GM18505 (cell line): ENCODE data around the gene PTPRG.

Source experiments
- ATAC-seq: cut with Tn5 transposase; IDR thresholded peaks from one replicate; pipeline ENCODE4 v1.9.1; 2021; ENCODE audit not compliant: unreplicated experiment
- POLR2A ChIP-seq: IDR thresholded peaks from 4 replicates; pipeline ENCODE4 v1.6.1; 2011; ENCODE audit warnings: borderline replicate concordance; ENCODE audit not compliant: insufficient read depth, insufficient read length; ENCODE audit errors: extremely low read depth

PTPRG gene

DNA sequence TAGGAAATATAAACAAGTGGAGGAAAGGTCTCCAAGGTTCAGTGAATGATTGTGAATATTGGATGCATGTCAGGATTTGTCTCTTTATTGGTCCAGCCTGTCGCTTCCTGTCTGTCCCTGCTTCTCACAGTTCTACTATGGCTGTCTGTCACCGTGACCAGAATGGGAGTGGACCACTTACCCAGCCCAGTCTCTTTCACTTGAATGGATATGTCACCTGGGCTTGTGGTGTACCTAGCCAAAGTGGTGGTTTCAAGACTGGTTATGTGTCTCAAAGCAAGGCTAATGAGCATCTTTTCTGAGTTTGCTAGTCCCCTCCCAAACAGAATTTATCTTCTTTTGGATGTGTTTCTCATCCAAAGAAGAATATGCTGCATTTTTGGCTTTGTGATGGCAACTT lies 231.7 kb downstream of the PTPRG start:
- no peak for TF ChIP-seq POLR2A
- ATAC-seq, result no peak

DNA sequence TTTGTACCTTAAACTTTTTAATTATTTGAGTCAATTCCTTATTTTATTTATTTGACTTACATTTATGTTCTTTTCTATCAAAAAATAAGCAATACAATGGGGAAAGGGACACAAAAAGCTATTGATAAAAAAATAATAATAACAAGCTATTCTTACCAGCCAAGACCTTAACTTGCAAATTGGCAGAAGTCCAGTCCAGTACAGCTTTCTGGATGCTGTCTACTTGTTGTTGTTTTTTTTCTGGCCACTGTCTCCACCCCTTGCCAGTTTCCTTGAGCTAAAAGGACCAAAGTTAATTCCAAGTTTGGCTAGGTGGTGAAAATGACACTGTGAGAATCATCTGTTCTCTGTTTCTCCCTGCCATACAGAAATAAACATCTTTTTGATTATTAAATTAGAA lies 232.2 kb downstream of the PTPRG start:
- no peak for TF ChIP-seq POLR2A
- ATAC-seq, result no peak

DNA sequence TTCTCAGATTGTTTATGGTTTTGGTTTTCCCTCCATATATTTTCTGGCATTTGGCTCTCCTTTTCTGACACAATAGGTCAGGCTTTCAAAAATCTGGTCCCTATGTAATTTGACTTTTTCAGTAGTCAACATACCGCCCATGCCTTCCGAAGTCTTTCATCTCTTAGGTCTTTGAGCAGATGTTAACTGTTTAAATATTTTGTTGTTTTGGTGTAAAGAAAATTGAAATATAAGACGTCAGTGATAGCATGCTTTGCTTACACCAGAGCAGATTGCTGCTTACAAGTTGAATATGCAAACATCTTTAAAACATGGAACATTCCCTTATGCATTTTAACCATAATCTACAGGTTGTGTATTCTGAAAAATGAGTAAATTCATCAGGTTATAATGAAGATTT lies 233.0 kb downstream of the PTPRG start:
- no peak for TF ChIP-seq POLR2A
- ATAC-seq, result no peak

GRCh38 chr3:61794961-61795360 lies 233.6 kb downstream of the PTPRG start:
- TF ChIP-seq POLR2A, result no peak
- ATAC-seq, result no peak

GRCh38 chr3:61796088-61796680 lies 234.8 kb downstream of the PTPRG start:
- TF ChIP-seq POLR2A, result no peak

DNA sequence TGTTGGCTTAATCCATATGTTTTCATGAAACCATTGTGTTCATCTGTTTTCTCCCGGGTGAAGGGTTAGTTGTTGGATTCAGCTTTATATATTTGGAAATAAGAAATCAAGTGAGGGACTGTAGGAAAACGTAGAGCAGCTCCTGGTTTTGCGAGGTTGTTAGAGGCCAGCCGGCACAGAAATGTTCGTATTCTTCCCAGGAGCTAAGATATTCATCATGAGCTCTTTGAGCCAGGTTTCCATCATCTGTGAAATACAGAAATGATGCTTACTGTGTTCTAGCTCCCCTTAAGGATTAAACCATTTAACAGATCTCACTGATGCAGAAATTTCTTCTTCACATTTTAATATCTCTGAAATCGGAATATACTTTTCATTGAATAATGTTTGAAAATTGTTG lies 235.5 kb downstream of the PTPRG start:
- no peak for TF ChIP-seq POLR2A
- no peak for ATAC-seq

More at GRCh38 chr3:61796088-61796680, 234.8 kb downstream of the PTPRG start:
- no peak for ATAC-seq

DNA sequence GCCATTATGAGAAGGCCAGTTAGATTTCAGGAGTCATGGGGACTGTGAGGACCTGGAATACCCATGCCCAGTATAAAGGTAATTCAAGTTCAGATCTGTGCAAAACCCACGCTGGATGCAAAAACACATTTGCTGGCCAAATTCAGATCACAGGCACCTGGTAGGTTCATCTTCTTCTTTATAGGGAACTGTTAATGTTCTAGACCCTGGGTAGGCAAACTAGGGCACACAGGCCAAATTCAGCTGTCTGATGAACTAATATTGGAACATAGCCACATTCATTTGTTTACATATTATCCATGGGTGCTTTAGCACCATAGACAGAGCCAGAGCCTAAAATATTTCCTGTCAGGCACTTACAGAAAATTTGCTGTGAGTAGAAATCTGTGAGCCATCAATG lies 241.4 kb downstream of the PTPRG start:
- TF ChIP-seq POLR2A, result no peak
- no peak for ATAC-seq

DNA sequence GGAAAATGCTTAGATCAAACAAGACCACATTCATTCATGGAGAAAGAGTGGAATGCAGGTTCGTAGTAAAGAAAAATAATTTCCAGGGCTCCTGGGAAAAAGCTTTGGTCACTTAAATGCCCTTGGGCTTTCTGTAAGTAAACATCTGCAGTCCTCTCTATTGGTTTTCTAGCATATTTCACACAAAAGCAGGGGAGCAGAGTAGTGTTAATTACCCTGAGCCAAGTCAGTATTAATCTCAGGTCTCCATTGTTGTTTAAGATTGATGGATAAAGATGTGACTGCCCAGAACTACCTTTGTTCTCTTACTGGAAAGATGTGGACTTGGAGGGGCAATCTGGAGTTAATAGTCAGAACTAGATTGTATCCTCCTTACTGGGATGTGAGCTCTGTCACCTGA lies 242.6 kb downstream of the PTPRG start:
- TF ChIP-seq POLR2A, result no peak
- ATAC-seq, result no peak

- TF ChIP-seq POLR2A, result no peak
- ATAC-seq, result no peak
Measured at GRCh38 chr3:61804782-61805181, 243.4 kb downstream of the PTPRG start.

- ATAC-seq, result no peak
- no peak for TF ChIP-seq POLR2A
Measured at GRCh38 chr3:61805510-61806080, 244.2 kb downstream of the PTPRG start.

DNA sequence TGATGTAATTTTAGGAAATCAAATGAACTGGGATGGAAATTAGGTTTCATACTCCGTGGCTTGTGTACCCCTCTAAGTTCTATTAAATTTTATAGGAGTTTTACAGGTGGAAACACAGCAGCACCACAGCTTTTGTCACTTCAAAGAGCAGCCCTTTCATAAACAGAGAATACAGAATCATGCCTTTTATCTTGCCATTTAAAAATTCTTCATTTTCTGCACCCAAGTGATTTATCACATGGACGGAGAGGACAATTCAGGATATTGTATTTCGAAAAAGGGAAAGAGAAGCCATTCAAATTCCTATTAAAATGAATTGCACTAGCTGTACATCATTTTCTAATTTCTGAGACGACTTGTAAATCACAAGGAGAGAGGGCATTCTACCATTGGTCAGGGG lies 245.4 kb downstream of the PTPRG start:
- TF ChIP-seq POLR2A, result no peak
- no peak for ATAC-seq

- no peak for ATAC-seq
- TF ChIP-seq POLR2A, result no peak
Measured at GRCh38 chr3:61807865-61808276, 246.5 kb downstream of the PTPRG start.

GRCh38 chr3:61808526-61808925 lies 247.2 kb downstream of the PTPRG start:
- ATAC-seq, result no peak
- TF ChIP-seq POLR2A, result no peak

GRCh38 chr3:61808999-61809398 lies 247.6 kb downstream of the PTPRG start:
- ATAC-seq, result no peak
- no peak for TF ChIP-seq POLR2A

GRCh38 chr3:61809879-61810278 lies 248.5 kb downstream of the PTPRG start:
- no peak for ATAC-seq
- no peak for TF ChIP-seq POLR2A
